Osteoblast (primary cell): ENCODE measurements around the gene GRAMD1A. TPM values are rescaled to one million over a fixed set of nuclear protein-coding genes. Genes with fewer than 3 reads are reported as not detected.

ENCODE experiments used
- DNase-seq: peaks from one replicate; pipeline ENCODE4 v3.0.0; 2011; ENCODE audit warnings: low spot score, mixed read lengths; ENCODE audit not compliant: insufficient read length; ENCODE audit errors: missing footprints
- H2AFZ ChIP-seq: 2 replicates; pipeline ENCODE4 v1.6.0; 2011; ENCODE audit warnings: mild to moderate bottlenecking, low read length
- H3K27ac ChIP-seq: 2 replicates; pipeline ENCODE4 v1.5.1; 2011; ENCODE audit warnings: mild to moderate bottlenecking, low read depth, low read length, moderate library complexity
- H3K27me3 ChIP-seq: 2 replicates; pipeline ENCODE4 v1.6.0; 2012; ENCODE audit warnings: mild to moderate bottlenecking, control low read depth, inconsistent platforms, low read length, moderate library complexity; ENCODE audit not compliant: insufficient read depth
- H3K36me3 ChIP-seq: 2 replicates; pipeline ENCODE4 v1.5.1; 2011; ENCODE audit warnings: mild to moderate bottlenecking, low read length, control low read depth, moderate library complexity; ENCODE audit not compliant: insufficient read depth
- H3K4me1 ChIP-seq: 2 replicates; pipeline ENCODE4 v1.5.1; 2011; ENCODE audit warnings: mild to moderate bottlenecking, low read length, control low read depth, moderate library complexity; ENCODE audit not compliant: insufficient read depth
- H3K4me2 ChIP-seq: 2 replicates; pipeline ENCODE4 v1.6.0; 2011; ENCODE audit warnings: mild to moderate bottlenecking, low read length; ENCODE audit not compliant: insufficient read depth
- H3K4me3 ChIP-seq: fragments of 200-600 bp; sonication (generic); 3 replicates; pipeline ENCODE4 v1.5.1; 2012; ENCODE audit warnings: mild to moderate bottlenecking, low read length, inconsistent platforms; ENCODE audit not compliant: insufficient read depth
- H3K79me2 ChIP-seq: 2 replicates; pipeline ENCODE4 v1.6.0; 2012; ENCODE audit warnings: mild to moderate bottlenecking, low read length, control low read depth, inconsistent platforms; ENCODE audit not compliant: insufficient read depth
- H3K9me3 ChIP-seq: 2 replicates; pipeline ENCODE4 v1.5.1; 2011; ENCODE audit warnings: low read depth, low read length, control low read depth
- H4K20me1 ChIP-seq: 2 replicates; pipeline ENCODE4 v1.6.0; 2012; ENCODE audit warnings: mild to moderate bottlenecking, low read length, control low read depth; ENCODE audit not compliant: insufficient read depth
- total RNA-seq: library from RNA; depleted of rRNA; stranded (reverse); fragments of >200 nt; gene quantifications from 2 replicates; pipeline ENCODE4 v1.2.3, GENCODE V29; 2012
- TF ChIP-seq, protein P1 (sequence below): IDR thresholded peaks from 2 replicates; pipeline ENCODE4 v1.5.1; 2011; ENCODE audit warnings: mild to moderate bottlenecking, low read depth, low read length, moderate library complexity; ENCODE audit errors: extremely low read depth

The GRAMD1A gene
- total RNA-seq, 1 donor = 29.7 TPM

- Histone ChIP-seq H2AFZ (no peak overlapping the region), H3K9me3 (no peaks in the 10 kb centered on the region), H3K36me3 (peaks cover 20% of the 10 kb centered on the region), H3K4me2 (peak overlapping the region; percentile 74), H3K79me2 (no peaks in the 10 kb centered on the region), H3K4me1 (peaks cover 5% of the 10 kb centered on the region), H3K27me3 (no peaks in the 10 kb centered on the region), H4K20me1 (no peaks in the 10 kb centered on the region), H3K4me3 (peak overlapping the region; percentile 60), H3K27ac (no peak overlapping the region)
- DNase-seq = peak; percentile 87
- TF ChIP-seq, protein P1, sequence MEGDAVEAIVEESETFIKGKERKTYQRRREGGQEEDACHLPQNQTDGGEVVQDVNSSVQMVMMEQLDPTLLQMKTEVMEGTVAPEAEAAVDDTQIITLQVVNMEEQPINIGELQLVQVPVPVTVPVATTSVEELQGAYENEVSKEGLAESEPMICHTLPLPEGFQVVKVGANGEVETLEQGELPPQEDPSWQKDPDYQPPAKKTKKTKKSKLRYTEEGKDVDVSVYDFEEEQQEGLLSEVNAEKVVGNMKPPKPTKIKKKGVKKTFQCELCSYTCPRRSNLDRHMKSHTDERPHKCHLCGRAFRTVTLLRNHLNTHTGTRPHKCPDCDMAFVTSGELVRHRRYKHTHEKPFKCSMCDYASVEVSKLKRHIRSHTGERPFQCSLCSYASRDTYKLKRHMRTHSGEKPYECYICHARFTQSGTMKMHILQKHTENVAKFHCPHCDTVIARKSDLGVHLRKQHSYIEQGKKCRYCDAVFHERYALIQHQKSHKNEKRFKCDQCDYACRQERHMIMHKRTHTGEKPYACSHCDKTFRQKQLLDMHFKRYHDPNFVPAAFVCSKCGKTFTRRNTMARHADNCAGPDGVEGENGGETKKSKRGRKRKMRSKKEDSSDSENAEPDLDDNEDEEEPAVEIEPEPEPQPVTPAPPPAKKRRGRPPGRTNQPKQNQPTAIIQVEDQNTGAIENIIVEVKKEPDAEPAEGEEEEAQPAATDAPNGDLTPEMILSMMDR = no peak
Measured at GRCh38 chr19:35029737-35030256, 29.7 kb downstream of the GRAMD1A start.

DNA sequence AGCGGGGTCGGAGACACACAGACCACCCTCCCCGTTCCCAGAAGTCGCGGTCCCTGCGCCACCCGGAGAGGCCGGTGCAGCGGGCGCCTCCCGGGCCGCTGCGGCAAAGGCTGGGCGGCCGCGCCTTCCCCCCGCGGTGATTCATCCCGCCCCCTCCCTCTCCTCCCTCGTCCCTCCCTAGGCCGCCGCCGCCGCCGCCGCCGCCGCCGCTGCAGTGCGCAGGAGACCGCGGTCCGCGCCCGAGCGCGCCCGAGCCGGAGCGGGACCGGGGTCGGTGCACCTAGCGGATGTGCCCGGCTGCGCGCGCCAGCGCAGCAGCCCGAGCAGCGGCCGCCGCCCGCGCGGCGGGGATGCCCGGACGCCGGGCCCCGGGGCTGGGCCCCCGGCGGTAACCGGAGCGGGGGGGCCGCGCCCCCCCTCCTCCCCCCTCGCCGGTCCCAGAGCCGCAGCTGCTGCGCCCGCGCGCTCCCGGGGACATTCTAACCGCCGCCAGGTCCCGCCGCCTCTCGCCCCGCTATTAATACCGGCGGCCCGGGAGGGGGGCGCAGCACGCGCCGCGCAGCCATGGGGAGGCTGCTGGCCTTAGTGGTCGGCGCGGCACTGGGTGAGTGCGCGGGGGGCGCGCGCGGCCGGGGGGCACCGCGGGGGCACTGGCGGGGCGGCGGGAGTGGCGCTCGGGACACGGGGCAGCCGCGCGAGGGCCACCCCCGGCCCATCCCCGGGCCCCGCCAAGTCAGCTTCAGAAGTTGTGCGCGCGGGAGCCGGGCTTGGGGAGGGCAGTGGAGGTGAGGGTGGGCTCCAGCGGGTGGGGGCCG lies 30.3 kb downstream of the GRAMD1A start, which contains the start of gene SCN1B:
Gene SCN1B, plus strand, starts transcription at position 214 of the 815 bp plus-strand sequence. Its CDS starts 351 bp downstream, at position 565.
- no peak within 1 kb of the TSS for H3K27ac ChIP-seq
- H3K4me2 ChIP-seq = peak within 1 kb of the TSS; percentile 77
- peak; percentile 99 for DNase-seq
- H3K27me3 ChIP-seq = no peaks in the 10 kb centered on the region
- H3K79me2 ChIP-seq = no peaks in the 10 kb centered on the region
- TF ChIP-seq, protein P1 = no peak
- no peaks in the 10 kb centered on the region for H3K9me3 ChIP-seq
- no peaks in the 10 kb centered on the region for H4K20me1 ChIP-seq
- H3K4me3 ChIP-seq = peak within 1 kb of the TSS; percentile 66
- H3K4me1 ChIP-seq = peaks cover 5% of the 10 kb centered on the region
- peaks cover 19% of the 10 kb centered on the region for H3K36me3 ChIP-seq
- peak within 1 kb of the TSS; percentile 84 for H2AFZ ChIP-seq

DNA sequence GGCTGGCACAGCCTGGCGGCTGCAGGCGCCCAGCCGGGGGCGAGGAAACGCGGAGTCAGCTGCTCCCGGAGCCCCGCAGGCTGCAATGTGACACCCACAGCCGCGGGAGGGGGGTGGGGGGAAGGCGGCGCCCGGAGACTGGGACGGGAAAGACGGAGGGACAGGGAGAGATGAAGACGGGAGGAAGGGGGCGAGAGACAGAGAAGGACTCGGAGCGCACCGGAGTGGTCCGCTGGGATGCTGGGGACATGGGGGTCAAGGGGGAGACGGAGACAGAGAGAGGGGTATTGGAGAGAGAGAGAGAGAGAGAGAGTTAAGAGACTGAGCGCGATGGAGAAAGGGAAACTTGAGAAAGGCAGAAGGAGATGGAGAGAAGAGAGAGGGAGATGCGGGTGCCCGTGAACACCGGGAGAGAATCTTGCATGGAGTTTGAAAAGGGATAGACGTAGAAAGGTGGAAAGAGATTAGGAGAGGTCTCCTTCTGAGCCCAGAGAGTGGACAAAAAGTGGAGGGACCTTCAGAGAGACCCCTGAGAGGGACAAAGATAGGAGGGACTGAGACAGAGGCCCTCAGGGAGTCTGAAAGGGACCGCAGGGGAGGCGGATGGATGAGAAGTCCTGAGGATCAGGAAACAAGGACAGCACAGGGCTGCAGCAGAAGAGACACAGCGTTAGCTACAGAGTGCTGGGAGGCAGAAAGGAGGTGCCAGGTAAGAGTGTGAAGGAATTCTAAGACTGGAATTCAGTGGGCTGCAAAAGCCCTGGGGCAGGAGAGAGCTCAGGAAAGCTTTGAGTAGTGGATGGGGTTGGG lies 31.2 kb downstream of the GRAMD1A start:
- TF ChIP-seq, protein P1 = no peak

More for the DNA sequence above, 31.2 kb downstream of the GRAMD1A start:
- no peaks in the 10 kb centered on the region for H4K20me1 ChIP-seq
- H3K79me2 ChIP-seq = no peaks in the 10 kb centered on the region
- no peak overlapping the region for H3K27ac ChIP-seq
- peak overlapping the region; percentile 77 for H3K4me2 ChIP-seq
- DNase-seq = peak; percentile 95
- H3K4me3 ChIP-seq = peak overlapping the region; percentile 66
- H2AFZ ChIP-seq = peak overlapping the region; percentile 84
- H3K9me3 ChIP-seq = no peaks in the 10 kb centered on the region
- peaks cover 16% of the 10 kb centered on the region for H3K36me3 ChIP-seq
- peaks cover 5% of the 10 kb centered on the region for H3K4me1 ChIP-seq
- H3K27me3 ChIP-seq = no peaks in the 10 kb centered on the region
